Right cardiac atrium (tissue), 5 donors: ENCODE measurements around the gene CENPP. TPM values are rescaled to one million over a fixed set of nuclear protein-coding genes. Genes with fewer than 3 reads are reported as not detected.

ENCODE experiments used
- ATAC-seq, 2 donors: fragments of 200-7000 bp; cut with Tn5 transposase; one replicate each; pipeline versions ENCODE4 v1.8.0 to v1.9.1; 2020; ENCODE audit warnings: moderate library complexity in 2 of 2, mild to moderate bottlenecking in 1 of 2
- DNase-seq, 3 donors: peaks; one replicate each; pipeline ENCODE4 v3.0.0-alpha.2; 2020
- H3K27ac ChIP-seq: one replicate; pipeline ENCODE4 v1.5.1; 2013; ENCODE audit warnings: mild to moderate bottlenecking, low read length, control low read depth, moderate library complexity
- H3K27me3 ChIP-seq: one replicate; pipeline ENCODE4 v1.6.1; 2013; ENCODE audit not compliant: control insufficient read depth, insufficient read depth
- H3K4me1 ChIP-seq: one replicate; pipeline ENCODE4 v1.6.1; 2013; ENCODE audit warnings: low read length; ENCODE audit not compliant: control insufficient read depth, insufficient read depth
- H3K4me3 ChIP-seq: one replicate; pipeline ENCODE4 v1.5.1; 2013; ENCODE audit warnings: low read length, control low read depth
- H3K9me3 ChIP-seq: one replicate; pipeline ENCODE4 v1.6.1; 2013; ENCODE audit warnings: low read length; ENCODE audit not compliant: control insufficient read depth
- WGBS: extraction: QIAGEN DNeasy Blood & Tissue Kit; methylation state at CpG from one replicate; pipeline ENCODE4 v1.1.7; 2013; 5-methylcytosine and 5-hydroxymethylcytosine counted together
- intact Hi-C, 4 donors: fragments of 100-400 bp; cut with DNase I; formaldehyde crosslinking; loops; one replicate each; pipeline versions ENCODE4 v1.11.0 to v1.14.0; 2022 to 2023
- polyA plus RNA-seq: library from polyadenylated mRNA; stranded (reverse); fragments of 200-250 nt; gene quantifications from one replicate; pipeline ENCODE4 v1.2.3, GENCODE V29; 2013
- total RNA-seq, 4 donors: library from RNA; stranded (reverse); fragmentation: NEBNext Ultra II Directional; extraction: Animal tissue kit (Norgen Biotek cat#: 25700); gene quantifications; one replicate each; pipeline ENCODE4 v1.2.1, GENCODE V29; 2021
- donor health status: healthy with polysubstance abuse.
- donor health status: DM: no; HTN: yes; CAD: no.
- donor health status: DM: no; HTN: no; CAD: no.
- donor health status: DM: no; HTN: yes; CAD: no; lungs with severe emphysema.
- donor health status: DM: yes; HTN: yes; CAD: no.

Gene CENPP
- total and polyA plus RNA-seq, 5 donors: 2.0 to 4.0 (median 2.8) TPM

DNA sequence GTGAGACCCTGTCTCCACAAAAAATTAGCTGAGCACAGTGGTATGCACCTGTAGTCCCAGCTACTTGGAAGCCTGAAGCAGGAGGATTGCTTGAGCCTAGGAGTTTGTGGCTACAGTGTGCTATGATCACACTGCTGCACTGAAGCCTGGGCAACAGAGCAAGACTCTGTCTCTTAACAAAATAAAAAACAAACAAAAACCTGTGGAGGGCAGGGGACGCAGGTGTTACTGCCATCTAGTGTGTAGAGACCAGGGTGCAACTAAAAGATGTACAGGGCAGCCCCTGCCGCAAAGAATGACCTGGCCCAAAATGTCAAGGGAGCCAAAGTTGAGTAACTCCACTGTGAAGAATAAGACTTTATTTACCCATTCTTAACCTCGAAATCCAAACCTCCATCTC is 129.5 kb downstream of the CENPP start:
- Histone ChIP-seq H3K9me3 (no peaks in the 10 kb centered on the region), H3K27me3 (no peaks in the 10 kb centered on the region), H3K4me3 (no peak overlapping the region), H3K27ac (no peak overlapping the region), H3K4me1 (no peaks in the 10 kb centered on the region)
- no peak for DNase-seq
- ATAC-seq: no peak
- intact Hi-C loops: no loop called here
- WGBS: 85% methylated on average over 3 of the region's 3 CpGs

DNA sequence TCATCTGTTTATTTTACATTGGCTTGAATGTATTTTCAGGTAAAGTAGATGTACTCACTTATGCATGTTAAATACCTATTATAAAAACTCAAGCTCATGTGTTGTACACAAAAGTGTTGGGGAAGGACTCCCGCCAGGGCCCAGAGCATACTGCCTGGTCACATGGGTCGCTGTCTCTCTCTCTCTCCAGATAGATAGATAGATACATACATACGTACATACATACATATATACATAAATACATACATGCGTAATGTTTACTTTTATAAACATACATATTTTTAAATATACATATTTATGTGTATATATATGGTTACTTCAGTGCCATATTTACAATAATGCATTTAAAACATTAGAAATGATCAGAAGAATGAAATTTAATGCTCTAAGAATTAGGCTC is 131.8 kb downstream of the CENPP start:
- Histone ChIP-seq H3K4me1 (no peaks in the 10 kb centered on the region), H3K27me3 (no peaks in the 10 kb centered on the region), H3K4me3 (no peak overlapping the region), H3K27ac (no peak overlapping the region), H3K9me3 (no peaks in the 10 kb centered on the region)
- intact Hi-C loops: no loop called here
- WGBS: 93% methylated on average over 4 of the region's 4 CpGs
- DNase-seq (no peak), ATAC-seq (no peak)

DNA sequence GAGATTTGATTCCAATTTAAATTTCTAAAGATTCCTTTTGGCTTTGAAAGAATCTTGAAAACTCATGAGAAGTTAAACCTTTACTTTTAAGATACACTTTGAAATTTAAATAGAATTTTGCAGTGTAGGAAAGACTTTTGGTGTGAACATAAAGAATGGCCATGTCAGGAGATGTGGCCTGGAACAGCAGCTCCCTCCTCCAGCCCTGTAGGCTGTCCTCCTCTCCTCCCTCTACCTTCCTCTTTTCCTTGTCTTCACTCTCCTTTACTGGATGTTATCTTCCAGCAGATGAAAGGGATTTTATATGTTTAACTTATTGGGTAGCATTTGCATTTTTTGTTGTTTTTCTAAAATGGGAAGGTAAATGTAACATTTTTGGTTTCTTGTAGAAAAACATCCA is 137.6 kb downstream of the CENPP start:
- Histone ChIP-seq H3K27ac (no peak overlapping the region), H3K4me3 (no peak overlapping the region), H3K9me3 (no peaks in the 10 kb centered on the region), H3K27me3 (no peaks in the 10 kb centered on the region), H3K4me1 (peaks cover 3% of the 10 kb centered on the region)
- intact Hi-C loops: no loop called here
- no peak for DNase-seq
- ATAC-seq: no peak

DNA sequence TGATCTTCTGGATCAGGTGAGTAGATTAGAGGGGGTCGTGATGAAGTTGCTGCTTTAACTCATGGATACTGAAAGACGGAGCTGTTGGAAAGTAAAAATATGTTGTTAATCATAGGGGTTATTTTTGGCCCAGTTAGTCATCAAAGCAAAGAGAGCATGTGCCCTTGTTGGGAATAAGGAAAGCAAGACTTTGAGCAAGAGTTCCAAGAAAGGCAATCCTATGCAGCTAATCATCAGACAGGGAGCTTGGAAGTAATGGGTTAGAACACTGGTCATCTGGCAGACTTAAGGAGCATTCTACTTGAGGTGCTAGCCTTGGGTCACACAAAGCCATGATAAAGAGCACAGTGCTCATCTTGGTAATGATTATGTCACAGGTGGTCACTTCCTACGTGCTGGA is 138.2 kb downstream of the CENPP start:
- Histone ChIP-seq H3K27ac (no peak overlapping the region), H3K4me3 (no peak overlapping the region), H3K4me1 (peaks cover 3% of the 10 kb centered on the region), H3K27me3 (no peaks in the 10 kb centered on the region), H3K9me3 (no peaks in the 10 kb centered on the region)
- intact Hi-C loops: no loop called here
- 68% methylated on average over 3 of the region's 3 CpGs for WGBS
- ATAC-seq (peak in 1 of 2 donors; percentile 39), DNase-seq (no peak)

DNA sequence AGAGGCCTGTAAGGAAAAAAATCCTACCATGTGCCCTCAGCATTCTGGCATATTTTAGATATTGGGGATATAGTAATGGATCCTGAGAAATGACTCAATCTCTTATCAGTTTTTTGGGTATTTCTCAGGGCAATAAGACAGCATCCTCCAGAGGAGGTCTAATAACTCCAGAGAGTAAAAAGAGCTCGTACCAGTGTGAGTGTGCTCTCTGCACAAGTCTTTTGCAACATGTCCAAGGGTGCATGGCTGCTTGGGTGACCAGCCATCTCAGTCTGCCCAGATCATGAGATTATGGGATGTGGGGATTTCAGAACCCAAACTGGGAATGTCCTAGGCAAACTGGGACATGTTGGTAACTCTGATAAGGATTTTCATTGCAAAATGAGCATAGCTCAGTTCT is 141.3 kb downstream of the CENPP start:
- intact Hi-C loops: no loop called here
- ATAC-seq (no peak), DNase-seq (no peak)
- Histone ChIP-seq H3K9me3 (no peaks in the 10 kb centered on the region), H3K4me3 (no peak overlapping the region), H3K27me3 (no peaks in the 10 kb centered on the region), H3K27ac (no peak overlapping the region), H3K4me1 (peaks cover 3% of the 10 kb centered on the region)
- WGBS: 90% methylated on average over 1 of the region's 1 CpG

DNA sequence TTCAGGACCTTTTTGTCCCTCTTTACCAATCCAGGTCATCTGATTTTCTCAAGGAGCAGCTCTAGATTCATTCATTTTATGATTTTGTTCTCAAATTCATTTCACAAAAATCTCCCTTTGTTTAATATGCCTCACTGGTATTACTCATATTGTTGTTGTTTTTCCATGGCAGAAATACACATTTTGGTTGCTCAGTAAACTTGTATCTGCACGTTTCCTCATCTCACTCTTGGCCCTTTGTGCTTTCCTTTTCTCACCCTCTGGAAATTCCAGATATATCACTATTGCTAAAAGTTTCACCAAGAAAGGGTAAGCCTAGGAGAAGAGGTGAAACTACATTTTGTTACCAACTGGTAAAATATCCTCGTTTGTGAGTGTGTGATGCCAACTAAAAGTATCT is 141.8 kb downstream of the CENPP start:
- Histone ChIP-seq H3K27me3 (no peaks in the 10 kb centered on the region), H3K9me3 (no peaks in the 10 kb centered on the region), H3K27ac (no peak overlapping the region), H3K4me1 (peaks cover 3% of the 10 kb centered on the region), H3K4me3 (no peak overlapping the region)
- intact Hi-C loops: no loop called here
- 82% methylated on average over 2 of the region's 2 CpGs for WGBS
- no peak for ATAC-seq
- DNase-seq: no peak

DNA sequence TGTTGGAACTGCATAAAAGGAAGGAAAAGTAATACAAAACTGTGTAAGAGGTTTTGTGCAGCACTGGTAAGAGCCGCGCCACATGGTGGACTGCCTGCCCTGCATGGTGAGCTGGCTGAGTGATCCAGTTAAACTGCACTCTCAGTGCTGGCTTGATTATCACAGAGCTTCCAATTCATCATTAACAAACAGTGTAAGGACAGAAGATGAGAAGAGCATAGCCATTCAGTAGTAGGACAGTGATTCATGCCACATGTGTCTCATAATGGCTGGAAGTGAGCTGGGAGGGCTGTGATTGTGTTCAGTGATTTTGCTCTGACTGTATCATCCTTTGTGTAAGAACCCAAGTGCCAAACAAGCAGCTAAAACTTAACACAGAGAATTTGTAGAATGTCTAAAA is 142.5 kb downstream of the CENPP start:
- no peak for DNase-seq
- no peak overlapping the region for H3K27ac ChIP-seq
- intact Hi-C loops: no loop called here
- WGBS: 97% methylated on average over 2 of the region's 2 CpGs
- no peak overlapping the region for H3K4me3 ChIP-seq
- no peak for ATAC-seq
- H3K27me3 ChIP-seq: no peaks in the 10 kb centered on the region
- H3K9me3 ChIP-seq: no peaks in the 10 kb centered on the region
- peaks cover 3% of the 10 kb centered on the region for H3K4me1 ChIP-seq

DNA sequence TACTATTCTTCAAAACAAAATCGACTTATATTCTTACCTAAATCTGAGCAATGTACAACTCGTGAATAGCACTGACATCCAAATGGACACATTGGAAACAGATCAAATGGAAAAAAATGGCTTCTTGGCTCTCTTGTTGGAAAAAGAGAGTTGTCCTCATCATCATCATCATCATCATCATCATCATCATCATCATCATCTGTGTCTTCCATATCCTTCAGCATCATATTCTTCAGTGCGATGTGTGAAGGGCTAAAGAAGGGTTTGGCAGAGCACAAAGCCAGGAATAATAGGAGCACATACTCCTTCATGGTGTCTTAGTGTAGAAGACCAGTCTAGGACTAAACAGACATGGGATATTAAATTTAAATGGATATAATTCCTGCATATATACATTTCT is 148.8 kb downstream of the CENPP start:
- Histone ChIP-seq H3K4me1 (peaks cover 8% of the 10 kb centered on the region), H3K4me3 (no peak overlapping the region), H3K27me3 (no peaks in the 10 kb centered on the region), H3K9me3 (no peaks in the 10 kb centered on the region), H3K27ac (no peak overlapping the region)
- WGBS: 95% methylated on average over 3 of the region's 3 CpGs
- DNase-seq (no peak), ATAC-seq (no peak)
- intact Hi-C loops: no loop called here

DNA sequence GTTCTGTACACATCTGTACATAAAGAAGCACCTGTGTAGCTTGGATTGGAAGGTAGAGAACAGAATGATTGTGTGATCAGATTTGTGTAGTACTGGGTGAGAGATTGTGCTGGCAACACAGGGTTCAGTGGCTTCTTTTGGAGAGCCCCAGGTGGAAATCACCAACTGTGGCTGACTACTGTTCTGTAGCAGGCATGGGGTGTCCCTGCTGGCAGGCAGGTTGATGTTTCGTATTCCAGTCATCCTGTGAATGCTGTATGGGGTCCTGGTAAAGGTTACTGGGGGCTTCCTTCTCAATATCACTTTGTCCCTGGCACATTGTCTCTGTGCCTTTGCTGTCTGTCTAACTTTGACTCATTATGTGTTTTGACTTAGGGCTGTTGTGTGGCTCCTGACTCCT is 151.2 kb downstream of the CENPP start:
- Histone ChIP-seq H3K4me1 (peaks cover 10% of the 10 kb centered on the region), H3K27me3 (no peaks in the 10 kb centered on the region), H3K4me3 (no peak overlapping the region), H3K9me3 (no peaks in the 10 kb centered on the region), H3K27ac (no peak overlapping the region)
- DNase-seq (no peak), ATAC-seq (no peak)
- 98% methylated on average over 1 of the region's 1 CpG for WGBS
- intact Hi-C loops: no loop called here

DNA sequence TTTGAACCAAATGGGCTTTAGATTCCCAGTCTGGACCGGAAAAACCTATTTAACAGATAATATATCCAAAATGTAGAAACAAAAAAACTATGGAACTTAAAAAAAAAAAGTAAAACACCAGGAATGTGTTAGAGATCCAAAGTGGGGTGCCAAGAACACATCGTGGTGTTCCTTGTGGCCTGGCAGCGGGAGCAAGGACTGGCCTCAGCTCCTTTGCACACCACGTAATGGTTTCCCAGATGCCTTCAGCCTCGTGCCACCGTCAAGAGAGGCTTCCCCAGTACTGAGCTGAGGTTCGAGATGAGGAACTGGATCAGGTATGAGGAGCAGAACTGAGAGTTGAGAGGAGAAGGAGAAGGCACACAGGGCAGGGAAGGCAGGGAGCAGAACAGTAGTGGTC is 153.0 kb downstream of the CENPP start:
- intact Hi-C loops: no loop called here
- H3K27ac ChIP-seq: peak overlapping the region; percentile 43
- no peak for DNase-seq
- H3K27me3 ChIP-seq: no peaks in the 10 kb centered on the region
- WGBS: 80% methylated on average over 7 of the region's 7 CpGs
- peaks cover 10% of the 10 kb centered on the region for H3K4me1 ChIP-seq
- no peaks in the 10 kb centered on the region for H3K9me3 ChIP-seq
- no peak overlapping the region for H3K4me3 ChIP-seq
- peak; percentile 20 to 44 for ATAC-seq

DNA sequence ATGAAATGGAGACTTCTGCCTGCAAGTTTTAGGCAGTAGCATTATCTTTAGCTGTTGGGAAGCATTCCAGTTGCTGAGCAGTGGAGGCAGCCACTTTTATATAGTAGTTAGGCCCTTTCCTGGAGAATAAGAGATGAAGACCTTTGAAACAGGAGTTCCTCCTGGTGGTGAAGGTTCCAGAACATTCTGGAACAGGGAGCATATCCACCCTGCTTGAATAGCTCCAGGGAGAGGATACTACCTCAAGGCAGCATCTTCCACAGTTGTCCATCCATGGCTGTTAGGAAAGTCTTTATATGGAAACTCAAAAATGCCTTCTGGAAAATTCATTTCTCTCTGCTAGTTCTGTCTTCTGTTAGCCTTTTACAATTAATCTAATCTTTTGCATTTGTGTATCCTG is 153.6 kb downstream of the CENPP start:
- Histone ChIP-seq H3K9me3 (no peaks in the 10 kb centered on the region), H3K27me3 (no peaks in the 10 kb centered on the region), H3K4me1 (peaks cover 10% of the 10 kb centered on the region), H3K27ac (no peak overlapping the region), H3K4me3 (no peak overlapping the region)
- ATAC-seq: no peak
- intact Hi-C loops: no loop called here
- no peak for DNase-seq

DNA sequence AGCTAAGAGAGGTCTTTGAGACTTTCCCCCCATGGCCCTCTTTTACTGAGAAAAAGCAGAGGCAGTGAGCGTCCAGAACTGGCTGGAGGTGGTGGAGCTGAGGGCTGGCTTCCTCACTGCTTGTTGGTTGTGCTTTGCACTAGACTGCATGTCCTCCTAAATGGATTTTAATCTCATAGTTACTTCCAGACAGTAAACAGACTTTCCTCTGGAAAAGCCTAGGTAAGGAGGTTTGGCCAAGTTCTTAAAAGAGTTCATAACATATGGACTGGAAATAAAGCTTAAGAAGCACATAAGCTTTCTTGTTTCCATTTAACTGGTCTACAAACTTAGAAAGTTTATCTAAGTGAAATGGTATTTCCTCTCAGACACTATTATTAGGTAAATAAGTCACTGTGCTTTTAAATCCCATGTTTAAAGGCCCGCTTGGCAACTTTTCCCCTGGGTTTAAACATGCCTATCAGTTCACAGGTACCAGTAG is 154.6 kb downstream of the CENPP start:
- Histone ChIP-seq H3K4me3 (peak overlapping the region; percentile 25), H3K9me3 (no peaks in the 10 kb centered on the region), H3K27me3 (no peaks in the 10 kb centered on the region), H3K27ac (peak overlapping the region; percentile 78), H3K4me1 (peaks cover 10% of the 10 kb centered on the region)
- DNase-seq (no peak), ATAC-seq (peak; percentile 24 to 51)
- intact Hi-C loops: no loop called here
- 32% methylated on average over 2 of the region's 2 CpGs for WGBS
